Skeletal muscle satellite cell (primary cell): Measurements from ENCODE around the gene XPOT.

Experiments
- H3K27me3 ChIP-seq: 2 replicates; pipeline ENCODE4 v1.7.0; 2013; ENCODE audit warnings: low read length; ENCODE audit not compliant: control insufficient read depth, insufficient read depth
- H3K36me3 ChIP-seq: 2 replicates; pipeline ENCODE4 v1.7.0; 2013; ENCODE audit warnings: mild to moderate bottlenecking, control low read depth, low read length; ENCODE audit not compliant: insufficient read depth
- H3K4me1 ChIP-seq: 2 replicates; pipeline ENCODE4 v1.7.0; 2013; ENCODE audit warnings: low read length; ENCODE audit not compliant: control insufficient read depth, insufficient read depth
- H3K4me2 ChIP-seq: 2 replicates; pipeline ENCODE4 v1.7.0; 2013; ENCODE audit warnings: mild to moderate bottlenecking, low read length
- H3K4me3 ChIP-seq: 2 replicates; pipeline ENCODE4 v1.7.0; 2013; ENCODE audit warnings: low read length
- H3K9ac ChIP-seq: 2 replicates; pipeline ENCODE4 v1.7.0; 2013; ENCODE audit warnings: mild to moderate bottlenecking, low read depth, low read length, moderate library complexity
- H3K9me3 ChIP-seq: replicated peaks from 2 replicates; pipeline ENCODE4 v1.7.0; 2013; ENCODE audit warnings: mild to moderate bottlenecking, control low read depth, low read length

XPOT gene

DNA sequence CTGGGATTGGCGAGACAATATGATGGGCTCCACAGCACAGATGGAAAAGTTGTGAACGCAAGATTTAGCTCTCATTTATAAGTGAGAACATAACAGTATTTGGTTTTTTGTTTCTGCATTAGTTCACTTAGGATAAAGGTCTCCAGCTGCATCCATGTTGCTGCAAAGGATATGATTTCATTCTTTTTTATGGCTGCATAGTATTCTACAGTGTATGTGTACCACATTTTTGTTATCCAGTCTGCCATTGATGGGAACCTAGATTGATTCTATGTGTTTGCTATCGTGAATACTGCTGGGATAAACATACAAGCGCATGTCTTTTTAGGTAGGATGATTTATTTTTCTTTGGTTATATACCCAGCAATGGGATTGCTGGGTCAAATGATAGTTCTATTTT is 71.3 kb downstream of the XPOT start:
- H3K9ac ChIP-seq = no peak overlapping the region
- H3K36me3 ChIP-seq = peaks cover 50% of the 10 kb centered on the region
- H3K9me3 ChIP-seq = peaks cover 3% of the 10 kb centered on the region
- H3K4me1 ChIP-seq = no peaks in the 10 kb centered on the region
- no peak overlapping the region for H3K4me2 ChIP-seq
- H3K4me3 ChIP-seq = no peak overlapping the region
- no peaks in the 10 kb centered on the region for H3K27me3 ChIP-seq

DNA sequence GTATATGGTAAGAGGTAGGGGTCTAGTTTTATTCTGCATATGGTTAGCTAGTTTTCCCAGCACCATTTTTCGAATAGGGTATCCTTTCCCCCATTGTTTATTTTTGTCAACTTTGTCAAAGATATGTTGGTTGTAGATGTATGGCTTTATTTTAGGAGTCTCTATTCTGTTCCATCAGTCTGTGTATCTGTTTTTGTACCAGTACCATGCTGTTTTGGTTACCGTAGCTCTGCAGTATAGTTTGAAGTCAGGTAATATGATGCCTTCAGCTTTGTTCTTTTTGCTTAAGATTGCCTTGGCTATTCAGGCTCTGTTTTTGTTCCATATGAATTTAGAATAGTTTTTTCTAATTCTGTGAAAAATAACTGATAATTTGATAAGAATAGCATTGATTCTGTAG is 72.7 kb downstream of the XPOT start:
- no peak overlapping the region for H3K4me2 ChIP-seq
- H3K9me3 ChIP-seq = peaks cover 3% of the 10 kb centered on the region
- peaks cover 43% of the 10 kb centered on the region for H3K36me3 ChIP-seq
- H3K27me3 ChIP-seq = no peaks in the 10 kb centered on the region
- no peak overlapping the region for H3K9ac ChIP-seq
- H3K4me1 ChIP-seq = no peaks in the 10 kb centered on the region
- H3K4me3 ChIP-seq = no peak overlapping the region

DNA sequence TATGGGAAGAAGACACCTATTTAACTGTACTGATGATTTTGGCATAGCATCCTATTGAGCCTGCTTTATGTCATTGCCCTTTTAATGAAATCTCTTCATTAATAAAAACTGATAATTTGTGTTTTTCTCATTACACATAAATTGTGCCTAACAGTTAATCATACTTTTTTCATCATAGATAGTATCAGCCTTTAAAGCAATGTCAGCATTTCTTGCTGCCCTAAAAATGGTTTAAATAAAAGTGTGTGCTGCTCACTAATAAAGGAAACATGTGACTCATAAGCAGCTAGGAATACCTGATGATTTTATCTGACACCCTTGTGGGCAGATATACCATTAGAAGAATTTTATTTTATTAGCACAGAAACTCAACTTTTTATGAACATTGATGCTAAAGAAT is 74.5 kb downstream of the XPOT start:
- Histone ChIP-seq H3K4me2 (no peak overlapping the region), H3K4me3 (no peak overlapping the region), H3K9me3 (peaks cover 3% of the 10 kb centered on the region), H3K27me3 (no peaks in the 10 kb centered on the region), H3K4me1 (no peaks in the 10 kb centered on the region), H3K36me3 (peaks cover 47% of the 10 kb centered on the region), H3K9ac (no peak overlapping the region)

DNA sequence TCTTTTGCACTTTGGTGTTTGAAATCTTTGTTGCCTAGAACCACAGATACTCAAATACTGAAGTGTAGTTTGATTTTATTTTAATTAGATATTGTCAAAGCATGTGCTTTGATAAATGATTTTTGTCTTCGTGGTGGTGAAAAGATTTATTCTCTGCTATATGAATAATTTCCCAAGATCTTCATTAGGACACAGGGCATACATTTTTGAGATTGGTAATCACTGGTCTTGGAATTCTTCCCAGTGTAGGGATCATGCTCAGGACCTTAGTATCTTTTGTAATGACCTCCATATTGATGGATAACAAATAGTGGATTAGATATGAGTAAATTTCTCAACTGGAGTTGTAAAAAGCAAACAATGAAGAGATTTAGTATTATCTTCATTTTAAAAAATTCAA is 76.0 kb downstream of the XPOT start:
- H3K4me3 ChIP-seq = no peak overlapping the region
- no peaks in the 10 kb centered on the region for H3K4me1 ChIP-seq
- no peaks in the 10 kb centered on the region for H3K27me3 ChIP-seq
- no peak overlapping the region for H3K9ac ChIP-seq
- H3K4me2 ChIP-seq = no peak overlapping the region
- H3K9me3 ChIP-seq = peaks cover 3% of the 10 kb centered on the region
- peaks cover 32% of the 10 kb centered on the region for H3K36me3 ChIP-seq

DNA sequence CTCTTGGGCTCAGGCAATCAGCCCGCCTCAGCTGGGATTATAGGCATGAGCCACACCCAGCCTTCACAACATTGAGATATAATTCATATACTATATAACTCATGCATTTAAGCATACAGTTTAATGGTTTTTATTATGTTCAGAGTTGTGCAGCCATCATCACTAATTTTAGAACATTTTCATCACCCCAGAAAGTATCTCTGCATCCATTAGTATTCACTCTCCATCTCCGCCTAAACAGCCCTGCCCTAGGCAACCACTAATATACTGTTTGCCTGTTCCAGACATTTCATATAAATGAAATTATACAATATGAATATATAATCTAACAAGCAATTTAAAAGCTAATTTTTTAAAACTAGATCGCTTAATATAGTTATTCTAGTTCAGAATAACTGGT is 82.5 kb downstream of the XPOT start:
- H3K9ac ChIP-seq = no peak overlapping the region
- H3K4me2 ChIP-seq = no peak overlapping the region
- no peaks in the 10 kb centered on the region for H3K9me3 ChIP-seq
- no peak overlapping the region for H3K4me3 ChIP-seq
- H3K27me3 ChIP-seq = no peaks in the 10 kb centered on the region
- H3K36me3 ChIP-seq = peaks cover 64% of the 10 kb centered on the region
- H3K4me1 ChIP-seq = no peaks in the 10 kb centered on the region

DNA sequence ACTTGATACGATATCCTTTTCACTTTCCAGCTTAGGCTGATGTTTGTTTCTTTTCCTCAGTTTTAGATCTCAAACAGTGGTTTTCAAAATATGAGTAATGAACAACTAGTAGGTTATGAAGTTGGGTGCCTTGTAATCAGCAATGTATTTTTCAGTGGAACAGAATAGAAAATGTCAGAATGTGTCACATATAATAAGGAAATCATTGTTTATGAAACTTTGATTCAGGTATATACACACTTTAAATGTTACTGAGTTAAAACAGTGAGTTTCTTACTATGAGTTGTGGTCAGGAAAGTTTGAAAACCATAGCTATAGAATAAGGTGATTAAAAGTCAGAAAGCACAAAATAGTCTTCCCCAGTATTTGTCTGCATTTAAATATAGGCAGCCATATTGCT is 87.5 kb downstream of the XPOT start:
- no peak overlapping the region for H3K4me3 ChIP-seq
- no peaks in the 10 kb centered on the region for H3K9me3 ChIP-seq
- H3K36me3 ChIP-seq = peaks cover 68% of the 10 kb centered on the region
- H3K4me2 ChIP-seq = no peak overlapping the region
- no peaks in the 10 kb centered on the region for H3K27me3 ChIP-seq
- H3K9ac ChIP-seq = no peak overlapping the region
- H3K4me1 ChIP-seq = no peaks in the 10 kb centered on the region

DNA sequence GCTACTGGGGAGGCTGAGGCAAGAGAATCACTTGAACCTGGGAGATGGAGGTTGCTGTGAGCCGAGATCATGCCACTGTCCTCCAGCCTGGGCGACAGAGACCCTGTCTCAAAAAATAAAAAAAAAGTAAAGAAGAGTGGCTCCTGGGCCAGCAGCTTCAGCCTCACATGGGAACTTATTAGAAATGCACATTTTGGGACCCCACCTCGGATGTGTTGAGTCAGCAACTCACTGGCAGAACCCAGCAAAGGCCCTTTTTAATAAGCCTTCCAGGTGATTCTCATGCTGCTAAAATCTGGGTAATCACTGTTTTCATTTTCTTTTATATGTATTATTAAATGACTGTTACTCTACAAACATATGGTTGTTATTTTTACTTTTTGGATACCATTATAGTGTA is 89.3 kb downstream of the XPOT start:
- H3K27me3 ChIP-seq = no peaks in the 10 kb centered on the region
- no peaks in the 10 kb centered on the region for H3K9me3 ChIP-seq
- no peak overlapping the region for H3K9ac ChIP-seq
- H3K4me3 ChIP-seq = no peak overlapping the region
- peaks cover 68% of the 10 kb centered on the region for H3K36me3 ChIP-seq
- no peak overlapping the region for H3K4me2 ChIP-seq
- no peaks in the 10 kb centered on the region for H3K4me1 ChIP-seq

DNA sequence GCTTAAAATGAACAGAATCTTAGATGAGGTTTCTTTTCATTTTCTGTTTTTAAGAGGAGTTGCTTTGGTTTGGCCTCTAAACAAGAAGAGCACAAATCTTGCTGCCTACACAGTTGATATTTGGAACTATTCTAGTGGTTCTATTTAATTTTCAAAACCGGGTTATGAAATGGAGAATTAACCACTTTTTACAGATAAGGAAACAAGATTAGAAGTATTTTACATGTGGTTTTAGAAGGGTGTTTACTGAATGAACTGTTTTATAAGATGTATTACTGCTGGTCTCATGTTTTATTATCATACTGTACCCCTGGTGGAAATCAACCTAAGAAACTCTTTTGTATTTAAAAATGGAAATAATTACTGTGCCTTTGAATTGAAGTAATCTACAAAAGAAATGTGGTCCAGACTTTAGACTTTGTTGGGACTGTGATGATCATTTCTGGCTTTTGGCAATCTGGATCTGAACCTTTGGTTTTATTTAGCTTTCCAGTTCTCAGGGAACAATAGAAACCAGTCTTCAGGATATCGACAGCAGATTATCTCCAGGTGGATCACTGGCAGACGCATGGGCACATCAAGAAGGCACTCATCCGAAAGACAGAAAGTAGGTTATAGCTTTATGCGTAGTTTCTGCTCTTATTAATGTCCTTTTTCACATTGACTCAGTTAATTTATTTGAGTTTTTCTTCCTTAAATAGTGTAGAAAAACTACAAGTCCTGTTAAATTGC is 91.0 kb downstream of the XPOT start:
- no peaks in the 10 kb centered on the region for H3K27me3 ChIP-seq
- no peak overlapping the region for H3K4me3 ChIP-seq
- H3K36me3 ChIP-seq = peaks cover 59% of the 10 kb centered on the region
- H3K4me2 ChIP-seq = no peak overlapping the region
- H3K9me3 ChIP-seq = no peaks in the 10 kb centered on the region
- H3K4me1 ChIP-seq = no peaks in the 10 kb centered on the region
- H3K9ac ChIP-seq = no peak overlapping the region

DNA sequence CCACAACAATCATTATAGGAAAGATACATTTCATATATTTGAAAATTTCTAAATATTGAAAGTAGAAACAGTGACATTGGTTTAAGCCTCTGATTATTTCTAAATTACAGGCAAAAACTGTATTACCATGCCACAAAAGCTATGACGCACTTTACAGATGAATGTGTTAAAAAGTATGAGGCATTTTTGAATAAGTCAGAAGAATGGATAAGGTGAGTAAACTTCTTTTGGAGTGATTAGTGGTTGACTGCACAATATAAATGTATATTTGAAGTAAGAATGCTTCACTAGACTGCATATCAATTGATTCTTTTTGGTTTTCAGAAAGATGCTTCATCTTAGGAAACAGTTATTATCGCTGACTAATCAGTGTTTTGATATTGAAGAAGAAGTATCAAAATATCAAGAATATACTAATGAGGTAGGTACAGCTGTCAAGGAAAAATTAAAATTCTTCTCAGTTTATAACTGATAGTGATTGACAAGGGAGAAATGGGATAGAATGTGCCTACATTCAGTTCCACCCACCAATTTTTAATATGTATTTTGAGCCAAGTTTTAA is 92.7 kb downstream of the XPOT start:
- Histone ChIP-seq H3K4me2 (no peak overlapping the region), H3K9ac (no peak overlapping the region), H3K36me3 (peaks cover 59% of the 10 kb centered on the region), H3K4me3 (no peak overlapping the region), H3K9me3 (no peaks in the 10 kb centered on the region), H3K4me1 (no peaks in the 10 kb centered on the region), H3K27me3 (no peaks in the 10 kb centered on the region)

DNA sequence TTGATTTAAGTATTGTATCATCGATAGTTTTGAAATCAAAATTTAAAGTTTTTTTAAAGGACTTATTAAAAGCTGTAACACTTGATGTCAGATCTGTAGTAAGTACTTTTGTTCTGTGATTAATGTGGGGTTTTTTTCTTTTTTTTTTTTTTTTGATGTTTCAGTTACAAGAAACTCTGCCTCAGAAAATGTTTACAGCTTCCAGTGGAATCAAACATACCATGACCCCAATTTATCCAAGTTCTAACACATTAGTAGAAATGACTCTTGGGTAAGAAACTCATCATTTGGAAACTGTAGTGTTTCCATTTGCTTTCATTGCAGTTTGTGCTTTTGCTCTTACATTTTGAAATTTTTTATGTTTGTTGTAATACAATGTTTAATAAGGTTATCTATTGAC is 93.3 kb downstream of the XPOT start:
- Histone ChIP-seq H3K4me2 (no peak overlapping the region), H3K9ac (no peak overlapping the region), H3K36me3 (peaks cover 60% of the 10 kb centered on the region), H3K4me1 (no peaks in the 10 kb centered on the region), H3K9me3 (no peaks in the 10 kb centered on the region), H3K4me3 (no peak overlapping the region), H3K27me3 (no peaks in the 10 kb centered on the region)

DNA sequence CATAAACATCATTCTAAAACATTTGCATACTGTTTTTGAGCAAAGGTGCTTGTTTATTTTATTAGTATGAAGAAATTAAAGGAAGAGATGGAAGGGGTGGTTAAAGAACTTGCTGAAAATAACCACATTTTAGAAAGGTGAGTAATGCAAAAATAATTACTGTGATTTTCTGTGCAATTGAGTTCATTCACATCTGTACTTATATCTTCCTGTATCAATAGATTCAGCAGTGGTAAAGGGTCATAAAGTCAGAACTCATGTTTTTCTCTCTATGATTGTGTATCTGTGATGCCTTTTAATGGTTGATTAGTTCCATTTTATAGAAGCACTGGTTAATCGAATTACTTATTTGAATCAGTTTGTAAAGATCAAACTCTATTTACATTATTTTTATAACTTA is 93.7 kb downstream of the XPOT start:
- no peak overlapping the region for H3K4me2 ChIP-seq
- no peak overlapping the region for H3K9ac ChIP-seq
- no peaks in the 10 kb centered on the region for H3K27me3 ChIP-seq
- no peaks in the 10 kb centered on the region for H3K4me1 ChIP-seq
- H3K36me3 ChIP-seq = peaks cover 61% of the 10 kb centered on the region
- no peak overlapping the region for H3K4me3 ChIP-seq
- no peaks in the 10 kb centered on the region for H3K9me3 ChIP-seq

DNA sequence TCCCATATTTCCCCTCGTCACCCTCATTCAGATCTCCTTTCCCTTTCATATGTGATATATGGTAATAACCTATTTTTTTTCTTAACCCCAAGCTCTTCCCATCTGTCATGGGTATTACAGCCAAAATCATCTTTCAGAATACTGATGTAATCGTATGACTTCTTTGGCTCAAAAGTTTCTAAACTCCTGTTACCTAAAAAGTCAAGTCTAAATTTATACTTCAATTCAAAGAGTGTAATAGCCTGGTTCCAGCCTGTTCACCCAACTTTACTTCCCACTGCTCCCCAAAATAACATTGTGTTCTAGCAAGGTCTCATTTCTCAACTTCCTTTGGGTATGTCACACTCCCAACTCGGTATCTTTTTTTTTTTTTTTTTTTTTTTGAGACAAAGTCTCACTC is 96.2 kb downstream of the XPOT start:
- H3K36me3 ChIP-seq = peaks cover 53% of the 10 kb centered on the region

More for the DNA sequence above, 96.2 kb downstream of the XPOT start:
- H3K4me2 ChIP-seq = no peak overlapping the region
- H3K4me1 ChIP-seq = no peaks in the 10 kb centered on the region
- H3K9ac ChIP-seq = no peak overlapping the region
- no peak overlapping the region for H3K4me3 ChIP-seq
- no peaks in the 10 kb centered on the region for H3K9me3 ChIP-seq
- H3K27me3 ChIP-seq = no peaks in the 10 kb centered on the region
